Testis (tissue), 3 donors: ENCODE measurements around the gene RNF152. TPM values are rescaled to one million over a fixed set of nuclear protein-coding genes. Genes with fewer than 3 reads are reported as not detected.

Experiments
- DNase-seq: peaks from one replicate; pipeline ENCODE4 v3.0.0-alpha.2; 2019
- H3K27ac ChIP-seq, 2 donors: fragments of 200-600 bp; sonication (generic); one replicate each; pipeline ENCODE4 v1.5.1; 2019
- H3K27me3 ChIP-seq: fragments of 200-600 bp; sonication (generic); one replicate; pipeline ENCODE4 v1.5.1; 2019
- H3K36me3 ChIP-seq: fragments of 200-600 bp; sonication (generic); one replicate; pipeline ENCODE4 v1.5.1; 2017; ENCODE audit warnings: low read depth; ENCODE audit errors: missing control alignments
- H3K4me1 ChIP-seq: fragments of 200-600 bp; sonication (generic); one replicate; pipeline ENCODE4 v1.5.1; 2019
- H3K4me3 ChIP-seq, 2 donors: fragments of 200-600 bp; sonication (generic); one replicate each; pipeline ENCODE4 v1.5.1; 2017 to 2019
- H3K9me3 ChIP-seq: fragments of 200-600 bp; sonication (generic); one replicate; pipeline ENCODE4 v1.5.1; 2017
- POLR2A ChIP-seq: fragments of 450-650 bp; IDR thresholded peaks from one replicate; pipeline ENCODE4 v1.6.1; 2017; ENCODE audit warnings: antibody characterized with exemption, mild to moderate bottlenecking, moderate library complexity
- WGBS, 2 donors: methylation state at CpG; one replicate each; pipeline ENCODE4 v1.1.5; 2018; 5-methylcytosine and 5-hydroxymethylcytosine counted together
- intact Hi-C: fragments of 100-400 bp; cut with DNase I; formaldehyde crosslinking; loops from one replicate; pipeline ENCODE4 v1.15.1; 2023; ENCODE audit warnings: low total_unique reads
- polyA plus RNA-seq: library from polyadenylated mRNA; stranded (reverse); fragments of 350-450 nt; fragmentation: Illumina TruSeq; extraction: RNeasy Lipid Tissue Mini Kit (QIAGEN cat#74804); gene quantifications from one replicate; pipeline ENCODE4 v1.2.3, GENCODE V29; 2014; ENCODE audit warnings: low read depth, low replicate concordance; ENCODE audit not compliant: insufficient read depth
- total RNA-seq, 2 donors: library from RNA; depleted of rRNA; stranded (reverse); fragments of >200 nt; gene quantifications; one replicate each; pipeline ENCODE4 v1.2.3, GENCODE V29; 2016
- TF ChIP-seq, protein P1 (sequence below), 3 experiments: fragments of 450-650 bp in 2 of 3; fragments of 200-600 bp in 1 of 3; sonication (generic) in 1 of 3; IDR thresholded peaks; one replicate each; pipeline ENCODE4 v1.5.1; 2016 to 2019; ENCODE audit warnings: antibody characterized with exemption in 3 of 3, mild to moderate bottlenecking in 2 of 3, moderate library complexity in 1 of 3

Gene RNF152
- total and polyA plus RNA-seq, 3 donors from 2014 or later, result 2.3 to 20.3 (median 10.8) TPM

GRCh38 chr18:61825386-61825785, 67.4 kb downstream of the RNF152 start:
- intact Hi-C loops, result no loop called here
- no peak for DNase-seq
- no peaks in the 10 kb centered on the region for H3K36me3 ChIP-seq
- H3K27me3 ChIP-seq, result no peaks in the 10 kb centered on the region
- no peak for TF ChIP-seq POLR2A
- TF ChIP-seq, protein P1, sequence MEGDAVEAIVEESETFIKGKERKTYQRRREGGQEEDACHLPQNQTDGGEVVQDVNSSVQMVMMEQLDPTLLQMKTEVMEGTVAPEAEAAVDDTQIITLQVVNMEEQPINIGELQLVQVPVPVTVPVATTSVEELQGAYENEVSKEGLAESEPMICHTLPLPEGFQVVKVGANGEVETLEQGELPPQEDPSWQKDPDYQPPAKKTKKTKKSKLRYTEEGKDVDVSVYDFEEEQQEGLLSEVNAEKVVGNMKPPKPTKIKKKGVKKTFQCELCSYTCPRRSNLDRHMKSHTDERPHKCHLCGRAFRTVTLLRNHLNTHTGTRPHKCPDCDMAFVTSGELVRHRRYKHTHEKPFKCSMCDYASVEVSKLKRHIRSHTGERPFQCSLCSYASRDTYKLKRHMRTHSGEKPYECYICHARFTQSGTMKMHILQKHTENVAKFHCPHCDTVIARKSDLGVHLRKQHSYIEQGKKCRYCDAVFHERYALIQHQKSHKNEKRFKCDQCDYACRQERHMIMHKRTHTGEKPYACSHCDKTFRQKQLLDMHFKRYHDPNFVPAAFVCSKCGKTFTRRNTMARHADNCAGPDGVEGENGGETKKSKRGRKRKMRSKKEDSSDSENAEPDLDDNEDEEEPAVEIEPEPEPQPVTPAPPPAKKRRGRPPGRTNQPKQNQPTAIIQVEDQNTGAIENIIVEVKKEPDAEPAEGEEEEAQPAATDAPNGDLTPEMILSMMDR (IDR thresholded peaks at IDR 0.05), result no peak
- H3K27ac ChIP-seq, result no peak overlapping the region
- no peaks in the 10 kb centered on the region for H3K9me3 ChIP-seq
- no peak overlapping the region for H3K4me3 ChIP-seq
- no peaks in the 10 kb centered on the region for H3K4me1 ChIP-seq

DNA sequence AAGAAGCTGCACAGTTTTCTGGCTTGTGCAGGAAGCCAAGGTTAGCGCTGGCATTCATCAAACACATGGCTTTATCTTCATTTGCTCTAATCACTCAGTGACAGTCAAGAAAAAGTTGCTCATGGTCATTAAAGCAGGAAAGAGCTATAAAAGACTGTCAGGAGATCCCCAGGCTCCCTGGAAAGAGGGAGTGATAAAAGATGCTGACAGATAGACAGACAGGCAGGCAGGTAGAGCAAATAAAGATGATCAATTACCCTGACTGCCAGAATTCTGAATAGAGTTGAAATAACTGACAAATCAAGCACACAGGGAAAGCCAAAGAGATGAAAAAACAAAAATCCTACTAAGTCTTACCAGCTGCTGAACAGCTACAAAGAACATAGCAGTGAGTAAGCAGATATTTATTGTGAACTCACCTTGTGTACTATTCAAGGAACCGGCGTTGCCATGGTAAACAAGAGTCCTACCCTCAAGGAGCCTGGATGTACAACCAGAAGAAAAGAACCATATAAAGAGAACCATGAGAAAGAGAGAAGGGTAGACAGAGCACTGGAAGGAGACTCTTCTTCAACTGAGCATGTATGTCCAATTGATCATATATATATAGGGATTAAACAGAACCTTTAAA, 68.0 kb downstream of the RNF152 start:
- TF ChIP-seq POLR2A, result no peak
- TF ChIP-seq, protein P1 (IDR thresholded peaks at IDR 0.05), result no peak
- intact Hi-C loops, result no loop called here
- no peak overlapping the region for H3K27ac ChIP-seq
- WGBS, 2 donors, result 88 to 89% methylated on average over 3 of the region's 3 CpGs
- no peaks in the 10 kb centered on the region for H3K9me3 ChIP-seq
- no peaks in the 10 kb centered on the region for H3K4me1 ChIP-seq
- no peaks in the 10 kb centered on the region for H3K36me3 ChIP-seq
- no peak overlapping the region for H3K4me3 ChIP-seq
- no peaks in the 10 kb centered on the region for H3K27me3 ChIP-seq
- no peak for DNase-seq

DNA sequence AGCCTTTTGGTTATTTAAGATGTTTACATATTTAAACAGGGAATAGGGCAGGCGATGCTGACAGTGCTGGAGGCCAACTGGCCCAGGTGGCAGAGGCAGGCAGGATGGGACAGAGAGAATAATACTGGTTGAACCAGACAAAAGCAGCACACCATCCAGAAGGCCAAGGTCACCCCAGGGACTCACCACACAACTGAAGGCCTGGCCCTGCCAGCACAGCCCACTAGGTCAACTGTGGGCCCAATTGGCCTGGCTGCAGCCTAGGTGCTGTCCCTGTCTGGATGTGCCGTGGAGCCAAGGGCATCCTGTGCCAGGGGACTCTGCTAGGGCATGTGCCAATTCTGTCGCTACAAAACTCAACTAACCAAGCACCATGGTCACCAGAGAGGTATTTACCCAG, 69.2 kb downstream of the RNF152 start:
- no peaks in the 10 kb centered on the region for H3K4me1 ChIP-seq
- intact Hi-C loops, result no loop called here
- H3K4me3 ChIP-seq, result no peak overlapping the region
- no peaks in the 10 kb centered on the region for H3K27me3 ChIP-seq
- no peak for TF ChIP-seq POLR2A
- TF ChIP-seq, protein P1 (IDR thresholded peaks at IDR 0.05), result no peak
- WGBS, 2 donors, result 94 to 97% methylated on average over 3 of the region's 3 CpGs
- H3K9me3 ChIP-seq, result no peaks in the 10 kb centered on the region
- H3K36me3 ChIP-seq, result no peaks in the 10 kb centered on the region
- no peak for DNase-seq
- no peak overlapping the region for H3K27ac ChIP-seq

DNA sequence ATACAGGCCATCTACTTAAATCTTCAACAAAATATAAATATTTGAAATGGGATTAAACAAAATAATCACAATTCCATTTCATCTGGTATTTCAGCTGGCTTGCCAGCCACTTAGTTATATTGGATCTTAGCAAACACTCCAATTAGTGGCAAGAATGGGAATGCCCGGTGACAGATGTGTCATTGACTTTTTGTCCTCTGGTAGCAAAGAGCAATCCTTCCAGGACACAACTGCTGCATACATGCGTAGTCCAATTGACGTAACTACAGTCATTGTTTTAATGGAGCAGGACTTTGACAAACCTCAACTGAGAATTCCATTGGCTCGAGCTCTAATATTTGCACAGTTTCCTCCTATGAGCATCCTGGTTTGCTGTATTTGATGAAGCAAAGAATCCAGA, 69.9 kb downstream of the RNF152 start:
- no peak for TF ChIP-seq POLR2A
- TF ChIP-seq, protein P1 (IDR thresholded peaks at IDR 0.05), result no peak
- no peaks in the 10 kb centered on the region for H3K27me3 ChIP-seq
- no peaks in the 10 kb centered on the region for H3K9me3 ChIP-seq
- H3K4me1 ChIP-seq, result no peaks in the 10 kb centered on the region
- intact Hi-C loops, result no loop called here
- H3K27ac ChIP-seq, result no peak overlapping the region
- no peaks in the 10 kb centered on the region for H3K36me3 ChIP-seq
- H3K4me3 ChIP-seq, result no peak overlapping the region
- 92 to 95% methylated on average over 4 of the region's 4 CpGs for WGBS, 2 donors
- DNase-seq, result no peak

DNA sequence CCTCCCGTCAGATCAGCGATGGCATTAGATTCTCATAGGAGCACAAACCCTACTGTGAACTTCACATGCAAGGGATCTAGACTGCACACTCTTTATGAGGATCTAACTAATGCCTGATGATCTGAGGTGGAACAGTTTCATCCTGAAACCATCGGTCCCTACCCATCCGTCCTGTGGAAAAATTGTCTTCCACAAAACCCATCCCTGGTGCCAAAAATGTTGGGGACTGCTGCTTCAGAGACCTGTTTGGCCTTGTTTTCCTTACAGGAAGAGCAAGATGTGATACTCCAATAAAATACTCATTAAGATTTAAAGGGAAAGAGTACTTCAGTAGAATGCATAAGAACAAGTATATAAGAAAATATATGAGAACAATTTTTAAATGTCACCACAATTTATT, 71.1 kb downstream of the RNF152 start:
- Histone ChIP-seq H3K27ac (no peak overlapping the region), H3K9me3 (no peaks in the 10 kb centered on the region), H3K4me1 (no peaks in the 10 kb centered on the region), H3K4me3 (no peak overlapping the region), H3K27me3 (no peaks in the 10 kb centered on the region), H3K36me3 (no peaks in the 10 kb centered on the region)
- TF ChIP-seq, protein P1 (IDR thresholded peaks at IDR 0.05), result no peak
- no peak for TF ChIP-seq POLR2A
- intact Hi-C loops, result no loop called here
- 86% methylated on average over 4 of the region's 4 CpGs for WGBS, 2 donors
- DNase-seq, result no peak
